Esophagus squamous epithelium (tissue), 4 donors: ENCODE measurements around the gene MRPS10.

Experiments used
- CTCF ChIP-seq, 6 experiments: fragments of 450-650 bp in 4 of 6; fragments of 200-600 bp in 2 of 6; sonication (generic) in 2 of 6; IDR thresholded peaks; one replicate each; pipeline ENCODE4 v1.5.1; 2016 to 2019; ENCODE audit warnings: antibody characterized with exemption in 6 of 6, mild to moderate bottlenecking in 4 of 6, moderate library complexity in 4 of 6
- POLR2A ChIP-seq, 4 donors: fragments of 450-650 bp; IDR thresholded peaks; one replicate each; pipeline ENCODE4 v1.6.1; 2017; ENCODE audit warnings: antibody characterized with exemption in 4 of 4, mild to moderate bottlenecking in 4 of 4, moderate library complexity in 3 of 4

- TF ChIP-seq POLR2A (IDR thresholded peaks at IDR 0.05) (no peak), CTCF (IDR thresholded peaks at IDR 0.05) (no peak)
Measured at GRCh38 chr6:42211726-42212125, 5.9 kb downstream of the MRPS10 start.
